CD4-positive, alpha-beta T cell treated with Interleukin-15 for 1 hour (primary cell): ENCODE data around the gene RASSF1.
A peak's percentile ranks its signal among the peaks of the same experiment; 100 is the strongest.
"Not testable (repeated sequence)": the region's sequence is repeated elsewhere in the genome, so short reads cannot be mapped to it uniquely, and the experiment has no call there.

Experiments
- DNase-seq: peaks from one replicate; pipeline ENCODE4 v3.0.0-alpha.2; 2020

Gene RASSF1

DNA sequence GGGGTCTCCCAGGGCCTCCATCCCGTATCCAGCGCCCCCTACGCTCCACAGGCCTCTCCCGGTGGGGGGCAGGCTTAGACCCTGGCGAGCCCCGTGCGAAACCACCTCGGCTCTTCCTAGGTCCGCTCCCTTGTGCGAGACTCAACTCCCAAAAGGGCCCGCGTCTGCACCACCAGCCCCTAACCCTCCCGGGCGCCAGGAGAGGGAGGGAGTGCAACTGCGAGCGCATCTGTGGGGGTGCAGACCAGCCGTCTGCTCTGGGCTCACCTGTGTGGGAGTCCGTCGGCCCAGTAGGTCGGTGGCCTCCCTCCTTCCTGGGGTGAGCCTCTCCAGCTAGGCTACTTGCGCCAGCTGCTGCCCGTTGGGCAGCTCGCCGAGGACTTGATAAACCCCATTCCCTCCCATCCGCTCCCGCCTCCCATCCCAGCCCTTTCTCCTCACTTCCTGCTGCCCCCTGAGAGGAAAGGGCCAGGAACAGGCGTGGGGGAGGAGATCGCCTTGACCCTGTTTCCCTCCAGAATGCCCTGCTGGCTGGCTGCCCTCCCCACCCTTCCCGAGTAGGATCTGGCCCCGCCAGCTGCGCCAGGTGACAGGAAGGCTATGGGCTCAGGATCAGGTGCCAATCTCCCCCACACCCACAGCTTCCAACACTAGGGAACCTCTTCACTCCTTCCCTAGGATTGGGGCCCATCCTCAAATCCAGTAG is 18.1 kb downstream of the RASSF1 start, which contains the start of gene HYAL2:
Gene HYAL2 (minus strand): TSS at position 360 of the 706 bp plus-strand sequence. CDS start 2,256 bp downstream, outside the sequence.
- no peak for DNase-seq

DNA sequence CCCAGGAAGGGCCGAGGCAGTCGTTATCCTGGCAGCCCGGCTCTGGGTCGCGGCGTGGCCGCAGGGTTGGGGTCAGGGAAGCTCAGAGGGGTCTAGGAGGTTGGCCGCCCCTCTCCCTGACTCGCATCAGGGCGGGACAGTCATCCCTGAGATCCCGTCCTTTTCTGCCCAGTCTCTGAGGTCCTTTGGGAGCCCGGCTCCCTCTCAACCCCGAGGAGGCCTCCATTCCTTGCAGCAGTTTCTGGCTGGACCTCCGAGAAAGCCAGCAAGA is 18.6 kb downstream of the RASSF1 start:
- no peak for DNase-seq

DNA sequence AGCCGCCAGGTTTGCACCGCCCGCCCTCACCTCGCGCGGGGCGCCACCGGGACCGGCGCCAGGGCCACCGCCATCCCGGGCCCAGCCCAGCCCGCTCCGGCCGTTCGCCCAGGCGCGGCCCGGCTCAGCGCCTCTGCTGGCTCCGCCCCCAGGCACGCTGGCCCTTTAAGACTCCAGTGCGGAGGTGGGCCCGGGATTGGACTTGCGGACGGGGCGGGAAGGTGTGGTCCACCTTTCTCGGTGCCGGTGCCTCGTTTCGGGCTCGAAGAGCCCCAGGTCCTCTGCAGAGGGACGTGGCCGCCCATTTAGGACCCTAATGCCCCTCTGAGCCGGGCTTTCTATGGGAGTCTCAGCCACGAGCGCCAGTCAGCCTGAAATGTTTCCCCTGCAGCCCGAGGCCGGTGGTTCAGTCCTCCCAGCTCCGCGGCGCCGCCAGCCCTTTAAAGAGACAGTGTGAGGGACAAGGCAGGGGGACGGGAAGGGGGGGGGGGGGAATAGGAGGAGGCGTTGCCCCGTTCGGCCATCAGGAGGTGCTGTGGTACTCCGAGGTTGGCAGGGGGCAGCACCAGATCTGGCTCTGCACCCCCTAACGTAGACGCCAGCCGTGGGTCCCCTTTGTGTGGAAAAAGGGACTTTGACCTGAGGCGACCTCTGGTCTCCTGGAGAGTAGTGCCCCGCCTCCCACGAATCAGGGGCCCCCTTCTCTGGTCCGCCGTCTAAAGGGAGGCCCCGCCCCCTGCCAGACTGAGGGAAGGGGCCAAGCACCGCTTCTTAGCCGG is 19.1 kb downstream of the RASSF1 start:
- DNase-seq, result peak; percentile 84

DNA sequence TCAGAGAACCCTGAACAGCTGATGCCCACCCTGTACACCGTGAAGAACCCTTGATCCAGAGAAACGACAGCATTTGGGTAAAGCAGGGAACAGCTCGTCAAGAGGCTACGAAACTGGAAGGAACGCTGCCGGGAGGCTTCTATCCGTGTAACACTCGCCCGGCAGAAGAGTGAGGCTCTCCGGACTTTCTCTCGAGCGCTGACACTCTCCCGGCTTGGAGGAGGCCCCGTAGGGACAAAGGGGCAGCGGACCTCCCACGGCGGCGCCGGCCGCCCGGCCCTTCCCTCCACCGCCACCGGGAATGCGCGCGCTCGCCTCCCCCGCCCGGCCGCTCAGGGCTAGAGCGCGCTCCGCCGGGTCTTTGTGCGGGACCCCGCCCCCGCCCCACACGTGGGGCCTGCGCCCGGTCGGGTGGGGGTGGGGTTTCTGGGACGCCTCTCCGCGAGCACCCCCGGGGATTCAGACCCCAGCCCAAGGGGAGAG is 19.7 kb downstream of the RASSF1 start:
- DNase-seq, result peak; percentile 59

DNA sequence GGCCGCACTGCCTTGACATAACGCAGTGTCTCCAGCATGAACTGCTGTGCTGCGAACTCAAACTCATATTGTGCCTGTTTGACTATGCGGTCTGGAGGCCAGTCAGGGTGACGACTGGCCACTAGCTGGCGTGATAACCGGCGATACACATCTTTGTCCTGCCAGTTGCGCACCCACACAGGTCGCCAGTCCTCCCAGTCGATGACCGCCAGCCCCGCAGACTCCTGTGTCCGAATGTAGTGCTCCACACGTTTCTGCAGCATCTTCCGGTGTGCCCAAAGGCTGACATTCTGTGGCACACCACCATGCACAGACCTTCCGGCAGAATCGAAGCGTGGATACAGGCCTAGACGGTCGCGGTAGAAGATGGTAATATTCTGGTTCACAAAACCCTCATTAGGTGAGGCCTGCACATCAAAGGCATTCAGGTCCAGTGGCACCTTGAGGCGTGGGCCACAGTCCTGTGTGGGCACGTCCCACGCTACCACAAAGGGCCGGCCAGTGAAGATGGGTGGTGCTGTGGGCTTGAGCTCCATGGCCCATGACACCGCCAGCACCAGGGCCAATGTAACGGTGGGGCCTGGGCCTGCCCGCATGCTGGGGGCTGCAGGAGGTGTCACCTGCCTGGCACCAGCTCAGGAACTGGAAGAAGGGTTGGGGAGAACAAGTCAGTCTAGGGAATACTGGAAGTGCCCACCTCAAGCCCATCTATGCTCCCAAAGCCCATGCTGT is 20.6 kb downstream of the RASSF1 start:
- no peak for DNase-seq

DNA sequence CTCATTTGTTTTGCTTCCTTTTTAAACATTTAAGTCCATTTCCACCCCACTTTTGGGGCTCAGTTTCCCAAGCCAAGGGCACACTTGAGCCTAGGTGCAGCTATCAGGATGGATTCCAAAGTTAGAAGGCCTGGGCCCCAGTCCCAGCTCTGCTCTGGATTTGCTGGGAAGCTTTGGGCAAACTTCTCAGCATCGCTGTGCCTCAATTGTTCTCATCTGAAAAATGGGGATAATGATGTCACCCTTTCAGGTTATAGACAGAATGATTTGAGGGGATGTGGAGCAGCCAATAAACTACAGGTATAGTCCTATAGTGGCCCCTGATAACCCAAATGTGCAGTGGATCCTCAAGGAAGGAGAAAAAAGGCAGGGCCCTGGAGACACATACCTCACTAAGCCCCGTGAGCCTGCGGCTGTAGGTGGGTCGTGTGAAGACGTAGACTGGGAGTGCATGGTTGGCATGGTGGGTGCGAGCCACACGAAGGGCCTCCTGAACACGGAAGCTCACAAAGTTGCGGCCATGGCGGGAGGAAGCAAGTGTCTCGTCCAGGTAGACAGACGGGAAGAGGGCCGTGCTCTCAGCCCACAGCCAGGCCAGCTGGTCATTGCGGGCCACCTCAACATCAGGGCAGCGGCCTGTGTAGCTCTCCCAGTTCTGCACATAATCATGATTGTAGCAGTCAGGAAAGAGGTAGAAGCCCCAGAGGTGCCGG is 21.3 kb downstream of the RASSF1 start:
- no peak for DNase-seq

DNA sequence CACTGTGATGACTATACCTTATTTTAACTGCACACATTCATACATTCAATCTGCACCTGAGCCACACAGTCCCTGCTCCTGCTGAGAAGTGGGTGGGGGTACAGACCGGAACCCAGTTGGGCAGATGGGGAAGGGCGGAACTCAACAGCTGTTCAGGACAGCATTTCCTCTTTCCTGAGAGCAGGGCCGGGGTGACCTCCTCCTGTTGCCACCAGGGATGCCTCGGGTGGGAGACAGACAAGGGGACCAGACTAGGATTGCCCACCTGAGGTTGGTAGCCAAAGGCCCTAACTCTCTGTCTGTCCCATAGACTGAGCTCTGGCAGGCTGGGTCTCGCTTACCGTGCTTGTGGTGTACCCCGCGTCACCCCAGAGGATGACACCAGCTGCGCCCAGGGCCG is 22.0 kb downstream of the RASSF1 start:
- no peak for DNase-seq

DNA sequence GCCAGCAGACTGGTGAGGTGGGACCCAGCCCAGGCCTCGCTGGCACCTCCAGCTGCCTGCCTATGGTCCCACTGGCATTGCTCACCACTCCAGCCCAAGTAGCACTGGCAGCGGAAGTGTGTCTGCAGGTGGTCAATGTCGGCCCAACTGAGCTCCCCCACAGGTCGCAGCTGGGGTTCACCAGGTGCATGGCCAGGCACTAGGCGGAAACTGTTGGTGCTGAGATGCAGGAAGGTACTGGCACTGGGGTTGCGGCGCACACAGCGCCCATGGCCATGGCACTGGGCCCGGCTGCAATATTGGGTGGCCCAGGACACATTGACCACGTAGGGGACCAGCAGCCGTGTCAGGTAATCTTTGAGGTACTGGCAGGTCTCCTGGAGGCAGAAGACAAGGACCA is 22.5 kb downstream of the RASSF1 start:
- DNase-seq, result no peak

DNA sequence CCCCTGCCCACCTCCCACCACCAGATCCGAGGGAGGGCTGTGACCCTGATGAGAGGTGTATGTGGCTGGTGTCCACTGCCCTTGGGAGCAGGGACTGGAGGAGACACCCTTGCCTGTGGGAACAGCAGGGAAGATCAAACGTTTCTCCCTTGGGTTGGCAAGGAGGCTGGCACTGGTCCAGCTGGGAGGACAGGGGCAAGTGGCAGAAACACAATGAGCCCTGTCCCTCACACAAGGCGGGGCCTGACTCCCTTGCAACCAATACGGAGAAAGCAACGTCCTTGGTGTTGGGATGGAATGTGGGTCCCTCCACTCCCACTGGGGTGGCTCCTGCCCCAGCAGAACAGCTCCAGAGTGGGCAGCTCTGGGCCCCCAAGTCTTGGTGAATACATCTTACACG is 23.3 kb downstream of the RASSF1 start:
- DNase-seq, result no peak

DNA sequence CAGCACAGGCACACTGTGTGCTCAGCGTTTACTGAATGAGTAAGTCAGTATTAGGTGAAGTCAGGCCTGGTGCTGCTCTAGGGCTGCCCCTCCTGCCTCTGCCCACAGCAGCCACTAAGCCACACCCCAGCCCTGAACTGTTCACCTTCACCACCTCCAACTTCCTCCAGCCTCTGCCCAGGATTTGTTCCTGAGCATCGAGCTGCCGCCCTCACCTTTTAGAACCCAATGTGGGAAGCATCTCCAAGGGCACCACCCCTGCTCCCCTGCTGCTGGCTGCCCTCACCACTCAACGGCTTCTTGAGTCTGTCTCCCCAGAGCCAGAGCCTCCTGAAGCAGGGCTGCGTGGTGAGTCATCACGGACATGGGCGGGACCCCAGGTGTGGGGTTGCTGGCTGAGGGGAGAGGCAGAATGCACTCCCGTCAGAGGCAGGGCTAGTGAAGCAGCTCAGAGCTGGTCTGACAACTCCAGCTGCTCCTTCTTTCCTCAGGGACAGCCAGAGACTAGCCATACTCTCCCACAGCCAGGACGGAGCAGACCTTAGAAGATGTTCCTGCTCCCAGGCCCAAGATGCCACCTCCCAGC is 23.9 kb downstream of the RASSF1 start:
- DNase-seq, result peak; percentile 65

DNA sequence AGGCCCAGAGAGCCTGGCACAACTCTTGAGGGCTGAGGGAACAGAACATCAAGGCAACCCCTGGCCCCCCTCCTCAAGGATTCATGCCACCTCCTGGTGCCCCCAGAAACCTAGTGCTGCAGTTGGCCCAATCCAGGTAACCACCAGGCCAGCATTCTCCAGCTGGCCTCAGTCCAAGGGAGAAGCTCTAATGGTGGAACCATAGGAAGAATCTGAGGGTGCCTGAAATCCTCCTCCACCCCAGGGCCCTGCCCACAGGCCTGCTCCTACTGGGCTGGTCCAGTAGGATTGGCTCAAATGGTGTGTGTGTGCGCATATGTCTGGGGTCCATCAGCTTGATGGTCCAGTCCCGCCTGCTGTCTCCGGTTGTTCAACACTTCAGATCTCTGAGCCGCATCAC is 25.8 kb downstream of the RASSF1 start:
- DNase-seq, result no peak

DNA sequence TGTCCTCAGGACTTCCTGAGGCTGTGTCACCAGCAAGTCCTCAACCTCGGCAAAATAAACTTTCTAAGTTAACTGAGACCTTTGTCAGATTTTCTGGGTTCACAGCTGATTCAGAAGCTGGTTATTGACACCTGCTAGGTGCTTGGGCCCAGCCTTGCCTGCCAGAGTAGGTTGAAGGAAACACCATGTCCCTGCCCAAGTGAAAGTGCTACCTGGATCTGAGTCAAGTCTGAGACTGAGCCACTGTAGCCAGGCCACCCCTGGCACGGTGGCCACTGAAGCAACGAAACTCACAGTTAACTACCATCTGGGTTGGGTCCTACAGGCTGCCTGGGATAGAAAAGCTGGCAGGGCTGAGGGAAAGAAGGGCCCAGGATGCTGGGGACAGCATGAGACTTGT is 26.3 kb downstream of the RASSF1 start:
- no peak for DNase-seq

DNA sequence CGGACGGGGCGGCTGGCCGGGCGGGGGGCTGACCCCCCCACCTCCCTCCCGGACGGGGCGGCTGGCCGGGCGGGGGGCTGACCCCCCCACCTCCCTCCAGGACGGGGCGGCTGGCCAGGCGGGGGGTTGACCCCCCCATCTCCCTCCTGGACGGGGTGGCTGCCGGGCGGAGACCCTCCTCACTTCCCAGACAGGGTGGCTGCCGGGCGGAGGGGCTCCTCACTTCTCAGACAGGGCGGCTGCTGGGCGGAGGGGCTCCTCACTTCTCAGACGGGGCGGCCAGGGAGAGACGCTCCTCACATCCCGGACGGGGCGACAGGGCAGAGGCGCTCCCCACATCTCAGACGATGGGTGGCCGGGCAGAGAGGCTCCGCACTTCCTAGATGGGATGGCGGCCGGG is 28.6 kb downstream of the RASSF1 start:
- DNase-seq, result not testable (repeated sequence)

DNA sequence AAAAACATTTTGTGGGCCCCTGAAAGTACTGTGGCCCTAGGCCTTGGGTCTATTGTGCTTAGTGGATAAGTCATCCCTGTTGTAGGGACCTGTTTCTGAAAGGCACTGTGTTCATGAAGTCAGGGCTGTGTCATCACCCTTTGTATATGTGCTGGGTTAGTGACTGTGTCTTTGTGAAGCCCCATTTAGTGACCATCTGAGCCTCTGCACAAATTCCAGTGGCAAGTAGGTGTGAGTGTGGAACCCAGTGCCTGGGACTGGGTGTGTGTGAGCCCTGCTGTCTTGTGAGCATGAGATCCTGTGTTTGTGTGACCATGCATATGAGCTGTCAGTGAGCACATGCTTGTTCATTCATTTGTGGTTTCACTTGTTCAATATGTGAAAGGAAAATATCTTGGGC is 36.0 kb downstream of the RASSF1 start:
- DNase-seq, result no peak

DNA sequence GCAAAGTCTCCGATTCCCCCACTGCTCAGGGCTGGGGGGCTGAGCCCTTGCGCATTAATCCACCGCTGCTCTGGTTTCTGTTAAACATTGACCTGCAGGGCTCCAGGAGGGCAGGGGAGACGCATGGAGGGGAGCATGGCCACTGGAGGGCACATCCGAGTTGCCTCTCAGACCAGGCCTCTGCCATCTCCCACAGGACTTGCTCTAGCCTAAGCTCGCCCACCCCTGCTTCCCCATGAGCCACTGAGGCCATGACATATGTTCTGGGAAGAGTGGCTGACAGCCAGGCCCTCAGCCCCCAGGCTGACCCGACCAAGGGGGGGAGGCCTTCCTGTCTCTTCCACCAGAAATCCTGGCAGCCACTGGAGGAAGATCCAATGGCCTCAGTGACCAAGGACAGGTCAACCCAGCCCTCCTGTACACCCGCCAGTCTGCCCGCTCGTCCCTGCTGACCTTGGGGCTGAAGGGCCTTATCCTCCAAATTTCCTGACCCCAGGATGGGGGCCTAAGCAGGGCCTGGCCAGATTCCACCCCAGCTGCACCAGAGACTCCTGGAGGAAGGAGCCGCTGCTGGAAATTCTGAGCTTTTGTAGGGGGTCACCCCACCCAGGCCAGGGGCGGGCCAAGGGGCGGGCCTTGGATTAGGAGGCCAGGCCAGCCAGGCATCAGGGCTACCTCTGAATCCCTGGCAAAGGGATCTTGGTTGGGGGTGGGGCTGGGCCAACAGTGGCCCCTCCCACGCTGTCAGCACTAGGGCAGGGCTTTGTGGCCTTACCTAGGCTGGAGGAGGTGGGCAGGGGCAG is 37.4 kb downstream of the RASSF1 start, which contains the start of gene HYAL1:
Gene HYAL1 (minus strand): TSS at position 562 of the 803 bp plus-strand sequence. CDS start 618 bp downstream, outside the sequence.
- no peak for DNase-seq

DNA sequence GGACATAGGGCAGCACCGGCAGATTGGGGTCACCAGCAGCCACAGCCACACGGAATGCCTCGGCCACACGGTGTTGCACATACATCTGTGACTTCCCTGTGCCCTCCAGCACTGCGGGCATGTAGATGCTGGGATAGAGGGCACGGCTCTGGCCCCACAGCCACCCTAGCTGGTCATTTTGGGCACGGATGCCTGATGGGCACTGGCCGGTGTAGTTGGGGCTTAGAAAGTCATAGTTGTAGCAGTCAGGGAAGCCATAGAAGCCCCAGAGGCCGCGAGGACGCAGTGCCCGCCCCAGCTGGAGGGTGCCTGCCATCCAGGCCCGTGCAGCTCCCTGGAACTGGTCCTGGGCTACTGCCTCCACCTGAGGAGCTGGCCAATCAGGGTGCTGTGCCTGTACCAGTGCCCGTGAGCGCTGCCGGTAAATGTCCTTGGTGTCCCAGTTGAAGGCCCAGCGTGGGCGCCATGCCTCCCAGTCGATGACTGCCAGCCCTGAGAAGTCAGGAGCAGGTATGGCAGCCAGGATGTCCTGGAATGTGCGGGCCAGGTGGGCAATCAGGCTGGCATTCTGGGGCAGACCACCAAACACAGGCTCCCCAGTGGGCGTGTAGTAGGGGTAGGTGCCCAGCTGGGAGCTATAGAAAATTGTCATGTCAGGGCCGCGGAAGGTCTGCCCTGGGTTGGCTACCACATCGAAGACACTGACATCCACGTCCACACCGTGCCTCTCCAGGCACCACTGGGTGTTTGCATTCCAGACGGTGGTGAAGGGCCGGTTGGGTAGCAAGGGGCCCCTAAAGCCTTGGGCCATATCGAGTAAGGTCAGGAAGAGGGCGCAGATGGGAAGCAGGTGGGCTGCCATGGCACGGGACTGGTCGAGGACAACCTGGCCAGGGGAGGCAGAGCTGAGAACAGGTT is 38.3 kb downstream of the RASSF1 start:
- DNase-seq, result no peak

DNA sequence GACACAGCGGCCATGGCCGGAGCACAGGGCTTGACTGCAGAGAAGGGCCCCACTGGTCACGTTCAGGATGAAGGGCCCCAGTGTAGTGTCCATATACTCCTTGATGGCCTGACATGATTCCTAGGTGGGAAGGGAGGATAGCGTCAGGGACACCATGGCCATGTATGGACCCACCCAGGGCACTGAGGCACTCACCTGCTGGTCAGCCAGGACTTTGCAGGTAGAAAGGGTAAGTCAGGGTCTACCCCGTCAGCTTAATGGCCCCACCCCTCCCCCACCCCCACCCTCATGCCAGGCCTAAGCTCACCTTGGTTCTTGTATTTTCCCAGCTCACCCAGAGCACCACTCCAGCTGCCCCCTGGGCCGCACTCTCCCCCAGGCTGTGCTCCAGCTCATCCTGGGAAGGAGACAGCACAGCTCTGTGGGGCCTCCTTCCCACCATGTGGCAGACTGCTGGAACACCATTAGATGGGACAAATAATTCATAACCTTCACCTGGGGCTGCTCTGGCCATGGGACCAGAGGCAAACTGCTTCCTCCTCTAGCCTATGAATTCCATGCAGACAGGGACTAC is 39.9 kb downstream of the RASSF1 start:
- no peak for DNase-seq

DNA sequence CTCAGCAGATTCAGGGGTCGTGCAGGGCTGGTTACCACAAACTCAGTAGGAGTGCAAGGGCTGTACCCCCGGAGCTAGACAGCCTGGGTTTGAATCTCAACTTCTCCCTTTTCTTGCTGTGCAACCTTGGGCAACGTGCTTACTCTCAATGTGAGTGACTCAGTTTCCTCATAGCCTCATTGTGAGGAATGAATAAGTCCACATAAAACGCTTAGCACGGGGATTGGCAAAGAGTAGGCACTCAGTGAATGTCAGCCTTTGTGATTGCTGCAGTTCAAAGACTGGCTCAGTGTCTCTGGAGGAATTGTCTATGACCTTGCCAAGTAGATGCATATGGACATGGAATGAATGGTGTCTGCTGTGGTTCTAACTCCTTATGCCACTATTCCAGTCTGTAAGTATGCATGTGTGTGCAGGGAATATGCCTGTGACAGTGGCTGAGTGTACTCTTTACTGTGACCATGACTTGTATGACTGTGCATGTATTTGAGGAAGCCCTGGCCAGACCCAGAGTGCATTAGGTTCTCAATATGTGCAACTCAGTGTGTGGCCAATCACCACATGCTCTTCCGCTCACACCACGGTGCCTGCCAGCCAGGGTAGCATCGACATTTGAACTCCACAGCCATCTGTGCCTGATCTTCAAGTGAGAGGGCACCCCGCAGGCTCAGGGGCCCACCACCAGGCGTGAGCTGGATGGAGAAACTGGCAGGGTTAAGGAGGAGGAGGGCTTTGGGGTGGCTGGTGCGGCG is 40.5 kb downstream of the RASSF1 start:
- DNase-seq, result peak; percentile 69

DNA sequence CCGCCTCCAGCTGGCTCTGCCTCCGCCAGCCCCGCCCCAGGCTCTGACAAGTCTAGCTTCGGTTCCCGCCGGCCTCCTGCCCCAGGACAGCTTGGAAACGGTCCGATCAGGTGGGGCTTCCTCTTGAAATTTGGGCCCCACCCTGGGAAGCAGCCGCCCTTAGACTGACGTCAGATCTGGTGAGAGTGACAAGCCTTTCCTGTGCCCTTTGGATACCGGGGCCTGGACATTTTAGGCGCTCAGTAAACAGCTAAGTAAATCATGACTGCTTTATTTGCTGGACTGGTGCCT is 41.1 kb downstream of the RASSF1 start:
- no peak for DNase-seq
